ENCODE data around the gene GRM2.

The GRM2 gene

GRCh38 chr3:51669241-51670052 lies 37.4 kb upstream of the GRM2 start:
- no peak overlapping the region for H3K4me2 ChIP-seq (ENCODE audit: low read length)
- H3K79me1 ChIP-seq (ENCODE audit: low read length) = no peaks in the 10 kb centered on the region
- no peak overlapping the region for H3K27ac ChIP-seq (ENCODE audit: low read depth, low read length)
- no peak overlapping the region for H2BK5ac ChIP-seq (ENCODE audit: low read length)
- no peak overlapping the region for H2BK120ac ChIP-seq (ENCODE audit: low read depth, low read length)
- no peak overlapping the region for H3K4me3 ChIP-seq (ENCODE audit: low read length)
- no peak overlapping the region for H3K9ac ChIP-seq (ENCODE audit: low read length)
- no peaks in the 10 kb centered on the region for H3K79me2 ChIP-seq (ENCODE audit: control insufficient read depth, insufficient read depth, low read length)
- H3K18ac ChIP-seq (ENCODE audit: low read length) = no peak overlapping the region
- no peak overlapping the region for H4K8ac ChIP-seq (ENCODE audit: low read depth, low read length)
- peaks cover 3% of the 10 kb centered on the region for H3K4me1 ChIP-seq (ENCODE audit: control insufficient read depth, low read depth, low read length)
- no peak overlapping the region for H3K4ac ChIP-seq (ENCODE audit: low read depth, low read length)
- no peaks in the 10 kb centered on the region for H3K36me3 ChIP-seq (ENCODE audit: control insufficient read depth, insufficient read depth, low read length)
- no peak overlapping the region for H3K23ac ChIP-seq (ENCODE audit: low read length)
- H3K27me3 ChIP-seq (ENCODE audit: insufficient read depth, low read length, poor library complexity) = no peaks in the 10 kb centered on the region
- peak; percentile 96 for DNase-seq
- no peak overlapping the region for H2AK5ac ChIP-seq (ENCODE audit: low read length)
- H3K56ac ChIP-seq (ENCODE audit: low read length) = peak overlapping the region; percentile 20
- no peak overlapping the region for H4K5ac ChIP-seq (ENCODE audit: low read length)
- WGBS (ENCODE audit: extremely low coverage, insufficient coverage, low lambda C conversion rate) = no CpG with 5 or more reads among the region's 9 CpGs
- no peak overlapping the region for H2BK15ac ChIP-seq (replicated peaks; ENCODE audit: low read depth)

- Histone ChIP-seq H3K27me3 (ENCODE audit: insufficient read depth, low read length, poor library complexity) (no peaks in the 10 kb centered on the region), H3K79me2 (ENCODE audit: control insufficient read depth, insufficient read depth, low read length) (no peaks in the 10 kb centered on the region), H3K4me3 (ENCODE audit: low read length) (no peak overlapping the region), H2BK5ac (ENCODE audit: low read length) (no peak overlapping the region), H2AK5ac (ENCODE audit: low read length) (no peak overlapping the region), H3K4me2 (ENCODE audit: low read length) (peak overlapping the region; percentile 94), H2BK15ac (replicated peaks; ENCODE audit: low read depth) (no peak overlapping the region), H3K23ac (ENCODE audit: low read length) (no peak overlapping the region), H3K9ac (ENCODE audit: low read length) (peak overlapping the region; percentile 92), H4K5ac (ENCODE audit: low read length) (no peak overlapping the region), H2BK120ac (ENCODE audit: low read depth, low read length) (no peak overlapping the region), H3K79me1 (ENCODE audit: low read length) (no peaks in the 10 kb centered on the region), H3K18ac (ENCODE audit: low read length) (no peak overlapping the region), H4K8ac (ENCODE audit: low read depth, low read length) (no peak overlapping the region), H3K36me3 (ENCODE audit: control insufficient read depth, insufficient read depth, low read length) (no peaks in the 10 kb centered on the region), H3K4me1 (ENCODE audit: control insufficient read depth, low read depth, low read length) (peaks cover 3% of the 10 kb centered on the region), H3K56ac (ENCODE audit: low read length) (no peak overlapping the region), H3K27ac (ENCODE audit: low read depth, low read length) (no peak overlapping the region), H3K4ac (ENCODE audit: low read depth, low read length) (no peak overlapping the region)
- no CpG with 5 or more reads among the region's 15 CpGs for WGBS (ENCODE audit: extremely low coverage, insufficient coverage, low lambda C conversion rate)
- no peak for DNase-seq
Measured at GRCh38 chr3:51670053-51670822, 36.6 kb upstream of the GRM2 start.

GRCh38 chr3:51670823-51671733 lies 35.8 kb upstream of the GRM2 start, which contains the start of gene TEX264:
TEX264 (plus strand) TSS chr3:51671252; CDS start chr3:51674305, 3,053 bp downstream.
- Histone ChIP-seq H3K56ac (ENCODE audit: low read length) (peak within 1 kb of the TSS; percentile 93), H3K27ac (ENCODE audit: low read depth, low read length) (peak within 1 kb of the TSS; percentile 68), H3K4me2 (ENCODE audit: low read length) (peak within 1 kb of the TSS; percentile 94), H3K36me3 (ENCODE audit: control insufficient read depth, insufficient read depth, low read length) (no peaks in the 10 kb centered on the region), H4K5ac (ENCODE audit: low read length) (no peak within 1 kb of the TSS), H2BK120ac (ENCODE audit: low read depth, low read length) (no peak within 1 kb of the TSS), H2AK5ac (ENCODE audit: low read length) (no peak within 1 kb of the TSS), H3K4me1 (ENCODE audit: control insufficient read depth, low read depth, low read length) (peaks cover 3% of the 10 kb centered on the region), H3K18ac (ENCODE audit: low read length) (peak within 1 kb of the TSS; percentile 34), H3K79me1 (ENCODE audit: low read length) (no peaks in the 10 kb centered on the region), H2BK5ac (ENCODE audit: low read length) (no peak within 1 kb of the TSS), H4K8ac (ENCODE audit: low read depth, low read length) (peak within 1 kb of the TSS; percentile 83), H3K23ac (ENCODE audit: low read length) (peak within 1 kb of the TSS; percentile 29), H2BK15ac (replicated peaks; ENCODE audit: low read depth) (no peak within 1 kb of the TSS), H3K27me3 (ENCODE audit: insufficient read depth, low read length, poor library complexity) (no peaks in the 10 kb centered on the region), H3K4me3 (ENCODE audit: low read length) (peak within 1 kb of the TSS; percentile 74), H3K4ac (ENCODE audit: low read depth, low read length) (no peak within 1 kb of the TSS), H3K9ac (ENCODE audit: low read length) (peak within 1 kb of the TSS; percentile 92), H3K79me2 (ENCODE audit: control insufficient read depth, insufficient read depth, low read length) (no peaks in the 10 kb centered on the region)
- peak; percentile 63 for DNase-seq
- WGBS (ENCODE audit: extremely low coverage, insufficient coverage, low lambda C conversion rate) = no CpG with 5 or more reads among the region's 81 CpGs

GRCh38 chr3:51671734-51672475 lies 35.0 kb upstream of the GRM2 start:
- peak overlapping the region; percentile 34 for H3K18ac ChIP-seq (ENCODE audit: low read length)
- no peak overlapping the region for H3K4ac ChIP-seq (ENCODE audit: low read depth, low read length)
- peak overlapping the region; percentile 94 for H3K4me2 ChIP-seq (ENCODE audit: low read length)
- H2AK5ac ChIP-seq (ENCODE audit: low read length) = no peak overlapping the region
- WGBS (ENCODE audit: extremely low coverage, insufficient coverage, low lambda C conversion rate) = no CpG with 5 or more reads among the region's 40 CpGs
- no peaks in the 10 kb centered on the region for H3K36me3 ChIP-seq (ENCODE audit: control insufficient read depth, insufficient read depth, low read length)
- DNase-seq = peak; percentile 85
- H2BK120ac ChIP-seq (ENCODE audit: low read depth, low read length) = no peak overlapping the region
- no peak overlapping the region for H2BK15ac ChIP-seq (replicated peaks; ENCODE audit: low read depth)
- no peak overlapping the region for H2BK5ac ChIP-seq (ENCODE audit: low read length)
- H4K5ac ChIP-seq (ENCODE audit: low read length) = no peak overlapping the region
- H4K8ac ChIP-seq (ENCODE audit: low read depth, low read length) = no peak overlapping the region
- H3K27me3 ChIP-seq (ENCODE audit: insufficient read depth, low read length, poor library complexity) = no peaks in the 10 kb centered on the region
- H3K4me1 ChIP-seq (ENCODE audit: control insufficient read depth, low read depth, low read length) = peaks cover 3% of the 10 kb centered on the region
- peak overlapping the region; percentile 93 for H3K56ac ChIP-seq (ENCODE audit: low read length)
- peak overlapping the region; percentile 92 for H3K9ac ChIP-seq (ENCODE audit: low read length)
- H3K4me3 ChIP-seq (ENCODE audit: low read length) = peak overlapping the region; percentile 74
- no peaks in the 10 kb centered on the region for H3K79me2 ChIP-seq (ENCODE audit: control insufficient read depth, insufficient read depth, low read length)
- H3K23ac ChIP-seq (ENCODE audit: low read length) = peak overlapping the region; percentile 29
- peak overlapping the region; percentile 68 for H3K27ac ChIP-seq (ENCODE audit: low read depth, low read length)
- H3K79me1 ChIP-seq (ENCODE audit: low read length) = no peaks in the 10 kb centered on the region

GRCh38 chr3:51673181-51673801 lies 33.6 kb upstream of the GRM2 start:
- no peak overlapping the region for H4K5ac ChIP-seq (ENCODE audit: low read length)
- WGBS (ENCODE audit: extremely low coverage, insufficient coverage, low lambda C conversion rate) = no CpG with 5 or more reads among the region's 4 CpGs
- H3K23ac ChIP-seq (ENCODE audit: low read length) = no peak overlapping the region
- H3K4me2 ChIP-seq (ENCODE audit: low read length) = no peak overlapping the region
- no peaks in the 10 kb centered on the region for H3K79me2 ChIP-seq (ENCODE audit: control insufficient read depth, insufficient read depth, low read length)
- no peak overlapping the region for H3K27ac ChIP-seq (ENCODE audit: low read depth, low read length)
- no peak overlapping the region for H3K18ac ChIP-seq (ENCODE audit: low read length)
- no peaks in the 10 kb centered on the region for H3K79me1 ChIP-seq (ENCODE audit: low read length)
- no peak overlapping the region for H2BK5ac ChIP-seq (ENCODE audit: low read length)
- peak overlapping the region; percentile 5 for H3K9ac ChIP-seq (ENCODE audit: low read length)
- no peak overlapping the region for H3K4ac ChIP-seq (ENCODE audit: low read depth, low read length)
- no peak overlapping the region for H3K56ac ChIP-seq (ENCODE audit: low read length)
- H3K4me1 ChIP-seq (ENCODE audit: control insufficient read depth, low read depth, low read length) = peaks cover 3% of the 10 kb centered on the region
- no peak overlapping the region for H4K8ac ChIP-seq (ENCODE audit: low read depth, low read length)
- no peak overlapping the region for H2AK5ac ChIP-seq (ENCODE audit: low read length)
- DNase-seq = no peak
- no peak overlapping the region for H2BK15ac ChIP-seq (replicated peaks; ENCODE audit: low read depth)
- no peaks in the 10 kb centered on the region for H3K36me3 ChIP-seq (ENCODE audit: control insufficient read depth, insufficient read depth, low read length)
- H3K27me3 ChIP-seq (ENCODE audit: insufficient read depth, low read length, poor library complexity) = no peaks in the 10 kb centered on the region
- no peak overlapping the region for H2BK120ac ChIP-seq (ENCODE audit: low read depth, low read length)
- H3K4me3 ChIP-seq (ENCODE audit: low read length) = no peak overlapping the region

All from mesendoderm (in vitro differentiated cells).